Testis (tissue), 2 donors: Measurements from ENCODE around the gene PI4KA.

Source experiments
- CTCF ChIP-seq, 3 experiments: fragments of 450-650 bp in 2 of 3; fragments of 200-600 bp in 1 of 3; sonication (generic) in 1 of 3; IDR thresholded peaks; one replicate each; pipeline ENCODE4 v1.5.1; 2016 to 2019; ENCODE audit warnings: antibody characterized with exemption in 3 of 3, mild to moderate bottlenecking in 2 of 3, moderate library complexity in 1 of 3
- POLR2A ChIP-seq: fragments of 450-650 bp; IDR thresholded peaks from one replicate; pipeline ENCODE4 v1.6.1; 2017; ENCODE audit warnings: antibody characterized with exemption, mild to moderate bottlenecking, moderate library complexity

- TF ChIP-seq CTCF (IDR thresholded peaks at IDR 0.05) = no peak
- no peak for TF ChIP-seq POLR2A
Measured at GRCh38 chr22:20863366-20863765, 4.8 kb upstream of the PI4KA start.
